WTC11 (cell line): ENCODE results near the gene CLSTN2.

Source experiments
- CTCF ChIP-seq: fragments of 200-600 bp; IDR thresholded peaks from 2 replicates; pipeline ENCODE4 v1.8.0; 2022; ENCODE audit warnings: antibody characterized with exemption
- E2F4 ChIP-seq: sonication (generic); formaldehyde crosslinking; IDR thresholded peaks from 2 replicates; pipeline ENCODE4 v1.8.1; 2022; ENCODE audit warnings: low read depth, mild to moderate bottlenecking, moderate library complexity, missing genetic modification reagents, borderline replicate concordance
- FOXP4 ChIP-seq: sonication (generic); formaldehyde crosslinking; IDR thresholded peaks from 2 replicates; pipeline ENCODE4 v1.8.0; 2022; ENCODE audit warnings: mild to moderate bottlenecking, missing genetic modification reagents
- MAX ChIP-seq: sonication (generic); formaldehyde crosslinking; IDR thresholded peaks from 2 replicates; pipeline ENCODE4 v1.8.0; 2022; ENCODE audit warnings: mild to moderate bottlenecking, missing genetic modification reagents
- MXD4 ChIP-seq: fragments of 250-450 bp; sonication (Bioruptor Pico); IDR thresholded peaks from 2 replicates; pipeline ENCODE4 v1.8.0; 2021; ENCODE audit warnings: mild to moderate bottlenecking, moderate library complexity, borderline replicate concordance
- NFE2L1 ChIP-seq: sonication (generic); formaldehyde crosslinking; IDR thresholded peaks from 2 replicates; pipeline ENCODE4 v1.8.1; 2023; ENCODE audit warnings: missing genetic modification reagents
- NR2C2 ChIP-seq: sonication (generic); formaldehyde crosslinking; IDR thresholded peaks from 2 replicates; pipeline ENCODE4 v1.8.0; 2022; ENCODE audit warnings: mild to moderate bottlenecking, missing genetic modification reagents
- USF1 ChIP-seq: sonication (generic); formaldehyde crosslinking; IDR thresholded peaks from 2 replicates; pipeline ENCODE4 v1.8.0; 2022; ENCODE audit warnings: mild to moderate bottlenecking, missing genetic modification reagents
- ZBTB43 ChIP-seq: sonication (generic); formaldehyde crosslinking; IDR thresholded peaks from 2 replicates; pipeline ENCODE4 v1.8.1; 2023; ENCODE audit warnings: mild to moderate bottlenecking, missing genetic modification reagents
- ZNF512 ChIP-seq: sonication (generic); formaldehyde crosslinking; IDR thresholded peaks from 2 replicates; pipeline ENCODE4 v1.8.1; 2022; ENCODE audit warnings: missing genetic modification reagents, borderline replicate concordance

- TF ChIP-seq CTCF (no peak), MXD4 (CRISPR knock-in tag) (no peak), USF1 (no peak), E2F4 (CRISPR knock-in tag) (no peak), NFE2L1 (CRISPR knock-in tag) (no peak), NR2C2 (no peak), MAX (CRISPR knock-in tag) (no peak), ZNF512 (CRISPR knock-in tag) (no peak), FOXP4 (CRISPR knock-in tag) (no peak), ZBTB43 (CRISPR knock-in tag) (no peak)
These were observed 18.3 kb downstream of the CLSTN2 start for GRCh38 chr3:139953131-139953910.
